CD4-positive, alpha-beta T cell (primary cell): Measurements from ENCODE around the gene GPR55. TPM values are rescaled to one million over a fixed set of nuclear protein-coding genes. Genes with fewer than 3 reads are reported as not detected.

Experiments used
- ATAC-seq: fragments of 200-7000 bp; cut with Tn5 transposase; one replicate; pipeline ENCODE4 v1.10.0; 2022; ENCODE audit warnings: mild to moderate bottlenecking; ENCODE audit not compliant: poor library complexity
- CTCF ChIA-PET: fragments of 350-600 bp; sonication (Branson Sonifier 250); formaldehyde crosslinking; loops from one replicate; lab custom pipeline; 2021; ENCODE audit warnings: antibody characterized with exemption, inconsistent platforms; lab: Charles Lee
- POLR2A ChIA-PET: fragments of 350-600 bp; sonication (Branson Sonifier 250); formaldehyde crosslinking; loops from one replicate; lab custom pipeline; 2021; ENCODE audit warnings: antibody characterized with exemption, inconsistent platforms; lab: Charles Lee
- DNase-seq, 14 experiments: peaks; one replicate each; pipeline ENCODE4 v3.0.0-alpha.2; 2013 to 2020; ENCODE audit warnings: mixed read lengths in 2 of 14
- H3K27ac ChIP-seq, 2 donors: one replicate each; pipeline versions ENCODE4 v1.5.1 to v1.7.0; 2013; ENCODE audit warnings: low read length in 2 of 2, low read depth in 1 of 2, mild to moderate bottlenecking in 1 of 2
- H3K27me3 ChIP-seq, 2 experiments: 1 replicate in 1 of 2; 2 replicates in 1 of 2; pipeline versions ENCODE4 v1.6.1 to v1.7.0; 2013; ENCODE audit warnings: low read length in 2 of 2, control low read depth in 1 of 2, mild to moderate bottlenecking in 1 of 2, moderate library complexity in 1 of 2; ENCODE audit not compliant: insufficient read depth in 2 of 2, control insufficient read depth in 1 of 2
- H3K36me3 ChIP-seq: one replicate; pipeline ENCODE4 v1.6.1; 2013; ENCODE audit warnings: low read length, control low read depth; ENCODE audit not compliant: insufficient read depth
- H3K4me1 ChIP-seq: one replicate; pipeline ENCODE4 v1.6.1; 2013; ENCODE audit warnings: low read length, control low read depth; ENCODE audit not compliant: insufficient read depth
- H3K4me3 ChIP-seq: one replicate; pipeline ENCODE4 v1.5.1; 2013; ENCODE audit warnings: mild to moderate bottlenecking, low read length, moderate library complexity
- H3K9me3 ChIP-seq, 2 experiments: 1 replicate in 1 of 2; 2 replicates in 1 of 2; pipeline versions ENCODE4 v1.6.1 to v1.7.0; 2013; ENCODE audit warnings: low read length in 2 of 2, mild to moderate bottlenecking in 2 of 2, control low read depth in 1 of 2, moderate library complexity in 1 of 2; ENCODE audit not compliant: control insufficient read depth in 1 of 2, insufficient read depth in 1 of 2
- H3K27ac Mint-ChIP-seq: one replicate; pipeline ENCODE4 v1.8.0; 2020; ENCODE audit warnings: mixed read lengths
- H3K27me3 Mint-ChIP-seq: one replicate; pipeline ENCODE4 v1.8.0; 2021; ENCODE audit warnings: mixed read lengths
- H3K36me3 Mint-ChIP-seq: one replicate; pipeline ENCODE4 v1.8.0; 2021; ENCODE audit warnings: low read depth, mixed read lengths
- H3K4me1 Mint-ChIP-seq: one replicate; pipeline ENCODE4 v1.8.0; 2021; ENCODE audit warnings: low read depth, mixed read lengths
- H3K4me3 Mint-ChIP-seq: one replicate; pipeline ENCODE4 v1.8.0; 2020; ENCODE audit warnings: mild to moderate bottlenecking, mixed read lengths
- H3K9me3 Mint-ChIP-seq: one replicate; pipeline ENCODE4 v1.8.0; 2020; ENCODE audit warnings: mixed read lengths
- CTCF ChIP-seq: fragments of 200-600 bp; IDR thresholded peaks from one replicate; pipeline ENCODE4 v1.8.0; 2022; ENCODE audit warnings: antibody characterized with exemption, mild to moderate bottlenecking
- intact Hi-C, 2 experiments: fragments of 100-400 bp; cut with DNase I in 1 of 2; cut with micrococcal nuclease in 1 of 2; formaldehyde crosslinking; loops; one replicate each; pipeline versions ENCODE4 v1.15.1 to v1.9.0; 2023 to 2025; cut with DNase I, micrococcal nuclease
- total RNA-seq, 174 experiments: library from RNA in 2 of 174; stranded (reverse) in 2 of 174; gene quantifications; one replicate each; pipeline ENCODE4 v1.2.3 and lab custom pipeline; 2021 to 2026

Gene GPR55
- total RNA-seq, 2 experiments from 2014 or later = 2.9 to 3.8 TPM

- H3K4me1 Mint-ChIP-seq = peaks cover 43% of the 10 kb centered on the region
- peaks cover 3% of the 10 kb centered on the region for H3K36me3 ChIP-seq
- no peak for DNase-seq
- intact Hi-C loops = no loop called here
- no peak for ATAC-seq
- peaks cover 4% of the 10 kb centered on the region for H3K36me3 Mint-ChIP-seq
- H3K4me3 ChIP-seq = no peak overlapping the region
- CTCF ChIA-PET = no interaction called here
- no peak overlapping the region for H3K27ac Mint-ChIP-seq
- no peaks in the 10 kb centered on the region for H3K27me3 Mint-ChIP-seq
- no peak overlapping the region for H3K4me3 Mint-ChIP-seq
- H3K4me1 ChIP-seq = peaks cover 56% of the 10 kb centered on the region
- no peaks in the 10 kb centered on the region for H3K9me3 Mint-ChIP-seq
- TF ChIP-seq CTCF = no peak
- no peak overlapping the region for H3K27ac ChIP-seq
- POLR2A ChIA-PET = no interaction called here
- H3K9me3 ChIP-seq = peaks cover 0 to 2% of the 10 kb centered on the region in 2 experiments
- no peaks in the 10 kb centered on the region for H3K27me3 ChIP-seq
Measured at GRCh38 chr2:230868947-230869913, 55.8 kb downstream of the GPR55 start.

GRCh38 chr2:230868161-230868946 is 56.7 kb downstream of the GPR55 start:
- H3K36me3 ChIP-seq = no peaks in the 10 kb centered on the region
- H3K9me3 ChIP-seq = peaks cover 0 to 9% of the 10 kb centered on the region in 2 experiments
- no peak for DNase-seq
- no peak overlapping the region for H3K4me3 ChIP-seq
- intact Hi-C loops = no loop called here
- peaks cover 50% of the 10 kb centered on the region for H3K4me1 Mint-ChIP-seq
- TF ChIP-seq CTCF = no peak
- H3K4me3 Mint-ChIP-seq = no peak overlapping the region
- H3K4me1 ChIP-seq = peaks cover 58% of the 10 kb centered on the region
- CTCF ChIA-PET = no interaction called here
- H3K36me3 Mint-ChIP-seq = peaks cover 4% of the 10 kb centered on the region
- H3K27ac ChIP-seq = no peak overlapping the region
- ATAC-seq = no peak
- H3K9me3 Mint-ChIP-seq = no peaks in the 10 kb centered on the region
- H3K27me3 ChIP-seq = no peaks in the 10 kb centered on the region
- H3K27me3 Mint-ChIP-seq = no peaks in the 10 kb centered on the region
- POLR2A ChIA-PET = interaction anchor here (1.4 kb wide), 1 partner anchor 31 kb away, joined by 4 read pairs; no protein-coding TSS in a partner anchor
- peak overlapping the region; percentile 39 for H3K27ac Mint-ChIP-seq

- no peaks in the 10 kb centered on the region for H3K27me3 Mint-ChIP-seq
- Histone ChIP-seq H3K27me3 (peaks cover 0 to 2% of the 10 kb centered on the region in 2 experiments), H3K4me1 (peaks cover 47% of the 10 kb centered on the region), H3K9me3 (peaks cover 0 to 9% of the 10 kb centered on the region in 2 experiments), H3K4me3 (peak overlapping the region; percentile 5), H3K36me3 (no peaks in the 10 kb centered on the region), H3K27ac (no peak overlapping the region)
- no peak for TF ChIP-seq CTCF
- H3K4me1 Mint-ChIP-seq = peaks cover 53% of the 10 kb centered on the region
- peak overlapping the region; percentile 63 for H3K27ac Mint-ChIP-seq
- no peaks in the 10 kb centered on the region for H3K9me3 Mint-ChIP-seq
- DNase-seq (peak; percentile 41 to 91 (median 64)), ATAC-seq (peak; percentile 37)
- intact Hi-C loops = no loop called here
- H3K4me3 Mint-ChIP-seq = peak overlapping the region; percentile 91
- H3K36me3 Mint-ChIP-seq = peaks cover 4% of the 10 kb centered on the region
- ChIA-PET CTCF (interaction anchor here (0.8 to 1.6 kb wide), 3 partner anchors 37 to 120 kb away, joined by 3 to 10 read pairs (median 4); no protein-coding TSS in a partner anchor), POLR2A (interaction anchor here (0.7 to 1.5 kb wide), 8 partner anchors 11 to 153 kb away, joined by 3 to 4 read pairs (median 3); no protein-coding TSS in a partner anchor)
Measured at GRCh38 chr2:230866756-230867523, 58.1 kb downstream of the GPR55 start.
